Measurements from ENCODE around the gene LATS2.

The LATS2 gene

DNA sequence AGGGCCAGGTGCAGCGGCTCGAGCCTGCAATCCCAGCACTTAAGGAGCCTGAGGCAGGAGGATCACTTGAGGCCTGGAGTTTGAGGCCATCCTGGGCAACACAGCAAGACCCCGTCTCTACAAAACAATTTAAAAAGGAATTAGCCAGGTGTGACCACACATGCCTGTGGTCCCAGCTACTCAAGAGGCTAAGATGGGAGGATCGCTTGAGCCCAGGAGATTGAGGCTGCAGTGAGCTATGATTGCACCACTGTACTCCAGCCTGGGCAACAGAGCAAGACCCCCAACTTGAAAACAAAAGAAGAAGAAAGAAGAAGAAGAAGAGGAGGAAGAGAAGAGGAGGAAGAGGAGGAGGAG is 47.7 kb downstream of the LATS2 start:
- no peak for DNase-seq

DNA sequence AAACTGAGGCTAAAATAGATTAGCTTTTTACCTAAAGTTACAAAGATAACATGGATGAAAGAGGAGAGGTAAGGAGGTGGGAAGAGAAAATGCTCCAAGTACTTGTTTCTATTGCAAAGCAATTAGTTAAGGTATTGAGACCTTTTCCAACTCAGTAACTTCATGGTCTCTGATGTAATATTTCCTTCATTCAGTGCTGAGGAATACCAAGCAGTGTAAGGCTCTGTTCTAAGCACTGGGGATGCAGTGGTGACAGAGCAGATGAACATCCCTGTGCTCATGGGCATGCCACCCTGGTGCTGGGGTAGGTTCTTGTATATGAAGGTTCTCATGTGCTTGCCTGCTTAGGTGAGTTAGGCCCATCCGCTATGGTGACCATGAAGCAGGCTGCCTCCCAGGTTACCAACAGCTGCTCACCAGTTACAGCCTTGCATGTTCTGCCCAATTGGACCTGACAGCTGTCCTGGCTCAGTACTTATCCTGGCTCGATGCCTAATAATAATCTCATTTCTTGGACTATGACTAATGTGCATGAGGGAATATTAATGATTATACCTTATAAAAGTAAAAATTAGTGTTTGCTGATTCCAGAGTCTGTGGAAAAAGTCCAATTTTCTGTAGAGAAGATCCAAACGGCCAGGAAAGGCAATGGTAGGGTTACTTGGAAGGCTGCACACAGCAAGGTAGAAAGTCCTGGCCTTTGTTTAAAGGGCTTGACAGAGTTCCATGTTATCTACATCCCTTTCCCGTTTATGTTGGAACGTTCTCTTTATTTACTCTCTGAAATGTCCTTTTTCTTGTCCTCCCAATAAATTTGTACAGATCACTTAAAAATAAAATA is 48.3 kb downstream of the LATS2 start:
- no peak for DNase-seq

DNA sequence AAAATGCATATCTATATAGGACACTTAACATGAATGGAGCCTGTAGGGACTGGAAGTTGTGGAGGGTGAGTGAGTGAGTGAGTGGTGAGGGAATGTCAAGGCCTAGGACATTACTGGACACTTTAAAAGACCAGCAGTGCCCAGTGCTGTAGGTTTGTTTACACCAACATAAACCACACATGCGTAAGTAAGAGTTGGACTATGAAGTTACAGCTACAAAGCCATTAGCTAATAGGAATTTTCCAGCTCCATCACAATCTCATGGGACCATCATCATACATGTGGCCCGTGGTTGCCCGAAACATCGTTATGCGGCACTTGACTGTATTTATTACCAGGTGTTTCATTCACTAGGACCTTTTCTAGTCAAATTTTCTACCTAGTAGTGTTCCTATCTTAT is 49.2 kb downstream of the LATS2 start:
- DNase-seq = no peak

DNA sequence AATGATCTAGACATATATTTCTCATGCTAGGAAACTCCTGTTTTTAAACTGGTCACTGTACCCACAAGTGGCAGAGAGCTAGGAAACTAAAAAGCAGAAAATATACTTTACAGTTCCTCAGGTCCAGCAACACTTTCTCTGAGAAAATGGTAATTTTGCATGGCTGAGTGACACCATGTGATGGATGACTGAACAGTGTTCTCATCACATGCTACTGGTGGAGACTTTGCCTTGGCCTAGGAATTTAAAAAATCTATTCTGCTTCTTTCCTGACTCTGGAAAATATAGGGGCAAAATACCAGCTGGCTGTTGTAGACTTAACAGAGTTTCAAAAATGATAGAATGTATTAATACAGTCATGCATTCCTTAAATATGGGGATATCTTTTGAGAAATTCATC is 50.0 kb downstream of the LATS2 start:
- DNase-seq = no peak

DNA sequence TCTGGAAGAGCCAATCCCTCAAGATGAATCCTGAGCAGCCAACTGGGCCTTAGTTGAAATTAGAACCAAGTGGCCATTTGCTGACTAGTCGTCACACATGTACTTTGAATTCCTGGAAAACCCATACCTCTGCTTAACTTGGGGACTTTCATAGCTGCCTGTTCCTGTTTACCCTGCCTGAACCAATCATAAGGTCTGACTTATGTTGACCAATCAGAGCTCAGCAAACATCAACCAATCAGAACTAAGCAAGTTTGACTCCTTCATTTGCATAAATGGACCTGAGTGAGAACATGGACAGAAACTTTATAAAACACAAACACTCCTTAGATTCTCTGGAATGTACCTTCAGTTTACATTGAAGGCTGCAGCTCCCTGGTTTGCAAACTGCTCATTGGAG is 50.8 kb downstream of the LATS2 start:
- DNase-seq = no peak

DNA sequence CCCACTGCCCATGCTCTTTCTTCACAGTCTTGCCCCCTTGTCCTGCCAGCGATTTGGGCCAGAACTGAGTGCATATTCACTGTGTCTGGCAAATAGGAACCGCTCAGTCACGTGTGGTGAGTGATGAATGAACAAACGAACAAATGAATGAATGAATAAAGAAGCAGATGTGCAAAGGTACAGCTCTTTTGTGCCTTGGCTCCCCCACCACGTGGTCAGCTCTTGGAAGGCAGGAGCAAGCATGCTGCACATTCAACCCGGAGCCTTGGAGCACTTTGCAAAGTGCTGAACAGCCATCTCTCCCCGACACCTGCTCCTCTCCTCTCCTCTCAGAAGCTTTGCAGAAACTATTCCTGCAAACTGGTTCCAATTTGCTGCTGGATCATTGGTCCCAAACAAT is 52.4 kb downstream of the LATS2 start:
- no peak for DNase-seq

DNA sequence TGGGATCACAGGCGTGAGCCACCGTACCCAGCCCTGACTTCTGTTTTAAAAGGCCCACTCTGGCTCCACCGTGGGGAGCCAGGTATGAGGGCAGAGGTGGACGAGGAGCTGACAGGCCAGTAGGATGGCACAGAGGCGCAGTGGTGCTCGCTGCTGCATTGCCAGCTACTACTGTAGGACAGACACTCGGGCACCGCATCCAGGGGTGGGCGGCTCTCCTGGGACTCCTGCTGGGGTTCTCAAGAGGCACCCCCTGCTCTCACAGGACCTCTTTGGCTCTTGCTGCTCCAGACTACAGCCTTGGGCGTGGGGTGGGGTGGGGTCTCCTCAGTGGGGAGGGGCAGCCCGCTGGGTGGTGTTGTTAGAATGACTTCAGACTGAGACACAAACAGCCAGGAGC is 53.4 kb downstream of the LATS2 start:
- no peak for DNase-seq

DNA sequence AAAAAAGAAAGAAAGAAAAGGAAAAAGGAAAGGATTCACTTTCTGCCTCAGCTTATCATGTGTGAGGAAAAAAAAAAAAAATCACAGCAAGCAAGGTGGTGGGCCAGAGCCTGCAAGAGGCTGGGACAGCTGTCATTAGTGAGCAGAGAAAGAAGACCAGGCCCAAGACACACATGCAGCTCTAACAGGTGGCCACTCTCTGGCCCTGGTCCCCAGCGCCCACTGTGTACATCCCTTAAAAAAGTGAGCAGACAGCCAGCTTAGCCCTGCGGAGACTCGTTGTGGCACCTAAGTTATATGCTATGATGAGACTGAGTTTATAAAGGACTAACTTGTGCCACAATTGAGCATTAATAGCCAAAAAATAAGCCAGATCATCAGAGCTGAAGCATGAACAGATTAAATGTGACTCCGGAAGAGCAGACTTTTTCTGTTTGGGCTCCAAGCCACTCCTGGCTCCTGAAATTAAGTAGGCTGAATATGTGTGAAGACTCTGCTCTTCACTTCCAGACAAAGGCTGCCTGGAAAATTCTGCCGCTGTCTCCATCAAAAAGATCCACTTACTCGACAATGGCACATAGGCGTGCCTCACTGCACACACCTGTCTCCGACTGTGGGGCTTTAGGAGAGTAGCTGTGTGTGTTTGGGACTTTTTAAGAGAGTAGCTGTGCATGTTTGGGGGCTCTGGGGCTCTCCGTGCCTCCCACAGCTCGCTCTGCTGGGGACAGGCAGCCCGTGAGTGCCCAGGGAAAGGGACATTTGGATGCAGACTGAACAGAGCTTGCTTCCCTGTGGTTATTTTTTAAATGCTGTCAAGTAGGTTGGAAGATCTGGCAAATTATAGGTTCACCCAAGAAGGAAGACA is 55.0 kb downstream of the LATS2 start:
- no peak for DNase-seq

DNA sequence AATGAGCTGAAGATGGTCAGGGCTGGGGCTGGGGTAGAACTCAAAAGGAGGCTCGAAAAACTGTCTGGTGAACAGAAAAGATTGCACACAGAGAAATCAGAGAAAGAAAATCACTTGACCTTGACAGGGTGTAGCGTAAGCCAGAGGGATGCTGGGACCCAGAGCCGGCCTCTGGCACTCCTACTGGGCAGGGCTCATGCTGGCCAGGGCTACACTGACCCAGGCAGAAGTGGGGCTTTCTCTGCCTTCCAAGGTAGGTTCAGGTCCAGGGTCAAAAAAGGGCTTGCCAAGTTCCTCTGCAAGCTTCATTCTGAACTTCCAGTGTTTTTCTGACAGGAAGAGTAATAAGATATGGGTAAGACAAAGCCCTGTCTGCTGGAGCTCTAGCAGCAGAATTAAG is 56.2 kb downstream of the LATS2 start:
- no peak for DNase-seq

DNA sequence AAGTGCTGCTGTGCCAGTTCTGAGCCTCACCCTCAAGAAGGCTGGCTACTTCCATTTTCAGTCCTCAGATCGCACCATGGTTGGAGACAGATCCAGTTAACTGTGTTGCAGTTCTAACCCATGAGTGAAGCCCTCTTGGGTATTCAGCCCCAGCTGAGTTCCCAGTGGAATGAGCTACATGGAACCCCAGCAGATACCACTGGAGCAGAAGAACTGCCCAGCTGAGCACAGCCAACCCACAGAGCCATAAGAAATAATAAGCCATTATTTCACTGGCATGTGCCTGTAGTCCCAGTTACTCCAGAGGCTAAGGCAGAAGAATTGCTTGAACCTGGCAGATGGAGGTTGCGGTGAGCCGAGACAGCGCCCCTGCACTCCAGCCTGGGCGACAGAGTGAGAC is 59.9 kb downstream of the LATS2 start:
- DNase-seq = no peak

DNA sequence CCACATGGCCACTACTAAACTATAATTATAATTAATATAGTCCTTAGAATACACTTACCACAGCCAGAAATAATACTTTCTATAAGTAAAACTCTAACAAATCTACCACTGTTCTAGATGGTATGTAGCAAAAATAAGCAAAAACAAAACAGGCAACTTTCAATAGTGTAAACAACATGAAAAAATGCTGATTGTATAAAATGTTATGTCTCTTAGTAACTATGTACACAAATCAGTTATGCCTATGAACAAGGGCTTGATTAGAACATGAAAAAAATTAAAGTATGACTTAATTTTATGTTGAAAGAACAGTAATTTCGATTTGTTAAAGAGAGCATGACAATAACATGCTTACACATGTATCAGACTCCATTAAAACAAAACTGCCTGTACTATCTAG is 60.7 kb downstream of the LATS2 start:
- no peak for DNase-seq

DNA sequence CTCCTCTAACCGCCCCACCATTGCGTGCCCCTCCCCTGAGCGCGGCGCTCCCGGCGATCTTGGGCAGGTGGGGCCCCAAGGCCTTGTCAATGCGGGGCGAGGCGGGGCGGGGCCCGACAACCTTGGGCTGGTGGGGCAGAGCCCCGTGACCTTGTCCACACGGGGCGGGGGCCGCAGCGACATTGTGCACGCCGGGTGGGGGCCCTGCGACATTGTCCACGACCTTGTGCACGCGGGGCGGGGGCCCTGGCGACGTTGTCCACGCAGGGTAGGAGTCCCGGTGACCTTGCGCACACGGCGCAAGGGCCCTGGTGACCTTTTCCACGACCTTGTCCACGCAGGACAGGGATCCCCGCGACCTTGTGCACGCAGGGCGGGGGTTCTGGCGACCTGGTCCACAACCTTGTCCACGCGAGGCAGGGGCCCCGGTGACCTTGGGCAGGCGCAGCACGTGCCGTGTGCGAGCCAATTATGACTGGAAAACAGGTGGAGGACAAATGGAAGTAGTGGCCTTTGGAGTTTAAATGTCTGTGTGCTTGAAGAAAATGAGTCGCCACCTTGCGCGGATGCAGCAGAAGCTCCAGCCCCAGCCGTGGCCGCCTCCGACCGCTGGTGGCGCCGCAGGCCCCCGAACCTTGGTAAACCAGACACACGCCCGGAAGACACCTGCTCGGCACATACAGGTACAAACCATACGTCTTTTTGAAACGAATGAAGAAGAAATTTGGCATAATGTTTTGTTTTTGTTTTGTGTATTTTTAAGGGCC is 62.6 kb downstream of the LATS2 start:
- no peak for DNase-seq

DNA sequence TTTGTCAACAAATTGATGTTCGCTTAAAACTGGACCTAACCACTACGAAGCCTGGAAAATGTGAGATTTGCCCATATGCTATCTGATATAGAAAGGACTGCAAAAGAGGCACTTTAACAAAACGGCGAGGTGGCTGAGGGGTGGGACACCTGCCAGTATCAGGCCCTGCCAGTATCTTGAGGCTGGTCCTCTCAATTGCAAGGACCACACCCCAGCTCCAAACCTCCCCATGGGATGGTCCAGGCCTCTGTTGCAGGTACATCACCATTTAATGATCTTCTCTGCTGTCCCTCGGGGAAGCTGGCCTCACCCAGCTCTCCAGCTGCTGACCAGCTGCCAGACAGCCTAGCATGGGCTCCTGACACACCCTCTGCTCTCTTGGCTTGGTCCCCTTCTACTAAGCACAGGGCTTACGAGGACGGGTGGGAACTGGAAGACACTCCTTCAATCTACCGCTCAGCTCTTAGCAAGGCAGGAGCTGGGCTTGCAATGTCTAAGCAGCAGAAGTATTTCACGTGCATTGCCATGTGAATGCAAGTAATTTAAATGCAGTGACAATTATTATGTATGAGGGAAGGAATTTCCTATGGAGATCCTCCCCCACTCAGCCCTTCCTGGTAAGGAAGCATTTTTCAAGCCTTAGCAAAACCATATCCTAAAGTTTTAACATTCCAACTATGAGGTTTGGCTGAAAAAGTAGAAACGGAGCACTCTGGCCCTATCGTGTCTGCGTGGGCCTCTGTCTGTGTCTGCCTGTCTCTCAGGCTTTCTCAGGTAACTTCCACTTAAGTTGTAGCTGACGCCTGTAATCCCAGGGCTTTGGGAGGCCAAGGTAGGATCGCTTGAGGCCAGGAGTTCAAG is 63.9 kb downstream of the LATS2 start:
- DNase-seq = no peak

DNA sequence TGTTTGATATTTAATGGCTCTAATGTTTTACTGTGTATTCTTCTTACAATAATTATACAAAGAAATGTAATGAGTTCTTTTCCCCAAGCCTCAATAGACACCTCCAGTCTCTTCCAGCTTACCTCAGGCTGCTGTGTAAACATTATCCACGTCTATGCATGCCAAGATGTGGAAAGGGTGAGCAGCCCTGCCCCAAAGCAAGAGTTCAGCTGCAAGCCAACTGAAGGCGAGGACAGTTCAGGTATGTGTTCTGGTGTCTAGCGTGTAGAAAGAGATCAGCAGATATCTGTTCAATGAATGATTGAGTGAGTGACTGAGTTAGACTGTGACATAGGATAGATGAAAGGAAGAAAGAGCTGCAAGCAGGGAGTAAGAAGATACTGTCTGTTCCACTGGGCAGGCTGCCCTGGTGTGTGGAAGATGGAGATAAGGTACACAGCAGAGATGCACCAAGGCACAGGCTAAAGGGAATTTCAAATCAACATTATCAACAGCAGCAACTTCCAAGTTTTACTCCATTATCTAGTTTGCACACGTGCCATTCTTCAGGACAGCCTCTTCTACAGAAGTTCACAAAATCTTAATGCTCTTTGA is 66.0 kb downstream of the LATS2 start:
- DNase-seq = no peak

DNA sequence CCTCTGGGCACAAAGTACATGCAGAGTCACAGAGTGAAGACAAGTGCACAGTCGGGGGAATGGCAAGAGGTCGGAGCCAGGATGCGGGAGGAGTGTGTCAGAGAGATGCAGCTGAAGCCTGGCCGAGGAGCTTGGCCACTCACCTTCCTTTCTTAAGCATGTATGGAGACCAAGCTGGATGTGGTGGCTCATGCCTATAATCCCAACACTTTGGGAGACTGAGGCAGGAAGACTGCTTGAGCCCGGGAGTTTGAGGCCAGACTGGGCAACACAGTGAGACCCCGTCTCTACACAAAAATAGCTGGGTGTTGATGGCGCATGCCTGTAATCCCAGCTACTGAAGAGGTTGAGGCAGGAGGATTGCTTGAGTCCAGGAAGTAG is 67.0 kb downstream of the LATS2 start:
- DNase-seq = no peak

DNA sequence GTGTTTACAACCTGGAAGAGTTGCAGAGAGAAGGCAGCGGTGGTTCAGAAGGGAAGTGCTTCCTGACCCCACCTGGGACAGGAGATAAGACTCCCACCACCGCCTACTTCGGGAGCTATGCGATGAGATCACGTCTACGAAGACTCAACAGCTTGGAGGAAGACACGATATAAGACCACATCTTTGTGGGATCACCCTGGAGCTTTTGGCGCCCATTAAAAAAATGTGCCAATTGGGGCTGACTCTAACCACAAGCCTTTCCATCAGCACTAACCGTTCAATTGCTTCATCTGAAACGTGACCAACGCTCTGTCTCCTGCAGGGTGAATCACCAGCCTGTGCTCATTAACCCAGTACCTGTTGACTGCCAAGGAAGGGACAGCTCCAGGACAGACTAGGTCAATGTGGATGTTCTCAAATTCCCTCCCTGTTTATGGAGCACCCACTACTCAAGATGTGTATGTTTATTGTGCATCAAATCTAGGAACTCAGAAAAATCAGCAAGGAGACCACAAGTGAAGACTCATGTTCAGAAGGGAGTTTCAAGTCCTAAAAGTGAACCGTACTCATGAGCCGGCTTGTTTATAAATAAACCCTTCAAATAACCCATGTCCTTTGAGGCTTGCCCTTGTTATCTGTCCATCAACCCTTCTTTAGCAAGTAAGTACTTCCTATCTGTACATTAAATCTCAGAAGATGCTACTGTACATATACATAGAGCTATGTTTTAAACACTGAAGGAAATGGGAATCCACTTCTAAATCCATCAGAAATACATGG is 67.5 kb downstream of the LATS2 start:
- DNase-seq = no peak

DNA sequence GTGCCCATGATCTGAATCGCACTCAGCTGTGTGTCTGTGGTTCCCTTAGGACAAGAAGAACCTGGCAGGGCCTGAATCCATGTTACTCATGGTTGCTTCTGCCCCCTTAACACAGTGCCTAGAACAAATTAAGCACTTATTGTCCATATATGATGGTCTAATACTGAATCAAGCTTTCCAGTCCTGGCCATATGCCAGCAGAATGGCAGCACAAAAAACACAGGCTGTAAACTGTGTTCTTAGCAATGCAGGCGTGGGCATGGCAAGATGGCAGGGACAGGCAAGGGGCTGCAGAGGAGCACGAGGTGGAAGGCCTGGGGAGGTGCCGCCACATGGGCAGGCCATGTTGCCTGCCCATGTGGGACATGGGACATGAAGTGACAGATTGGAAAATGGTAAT is 68.2 kb downstream of the LATS2 start:
- DNase-seq = no peak

DNA sequence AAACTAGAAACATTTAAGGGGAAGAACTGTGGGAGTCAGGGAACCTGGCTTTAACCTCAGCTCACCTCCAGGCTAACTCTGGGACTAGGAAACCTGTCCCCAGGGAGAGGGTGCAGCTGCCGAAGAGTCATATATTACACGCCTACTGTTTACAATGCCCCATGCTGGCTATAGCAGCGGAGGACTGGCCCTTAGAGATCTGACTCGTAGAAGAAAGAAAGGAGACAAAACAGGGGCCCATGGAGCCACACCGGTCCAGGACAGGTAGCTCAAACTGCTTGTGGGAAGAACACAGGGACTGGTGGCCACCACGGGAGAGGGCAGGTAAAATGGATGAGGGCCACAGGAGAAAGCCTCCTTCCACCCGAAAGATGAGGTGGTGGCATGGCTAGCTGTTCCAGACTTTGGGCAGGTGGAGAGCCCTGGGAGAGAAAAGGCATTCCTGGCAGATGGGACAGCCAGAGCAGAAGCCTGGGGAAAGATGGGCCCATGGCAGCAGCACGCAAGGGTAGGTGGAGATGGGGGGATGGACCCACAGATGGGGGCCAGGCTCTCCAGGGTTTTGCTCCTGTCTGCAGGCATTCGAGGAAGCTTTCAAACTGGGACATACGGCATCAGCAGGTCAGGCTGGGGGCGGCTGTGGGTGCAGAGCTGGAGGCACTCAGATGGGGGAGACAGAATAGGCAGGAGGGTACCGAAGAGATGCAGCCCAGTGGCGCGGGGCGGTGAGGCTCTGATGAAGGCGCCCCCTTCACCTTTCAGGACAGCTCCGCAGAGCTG is 69.5 kb downstream of the LATS2 start:
- no peak for DNase-seq

DNA sequence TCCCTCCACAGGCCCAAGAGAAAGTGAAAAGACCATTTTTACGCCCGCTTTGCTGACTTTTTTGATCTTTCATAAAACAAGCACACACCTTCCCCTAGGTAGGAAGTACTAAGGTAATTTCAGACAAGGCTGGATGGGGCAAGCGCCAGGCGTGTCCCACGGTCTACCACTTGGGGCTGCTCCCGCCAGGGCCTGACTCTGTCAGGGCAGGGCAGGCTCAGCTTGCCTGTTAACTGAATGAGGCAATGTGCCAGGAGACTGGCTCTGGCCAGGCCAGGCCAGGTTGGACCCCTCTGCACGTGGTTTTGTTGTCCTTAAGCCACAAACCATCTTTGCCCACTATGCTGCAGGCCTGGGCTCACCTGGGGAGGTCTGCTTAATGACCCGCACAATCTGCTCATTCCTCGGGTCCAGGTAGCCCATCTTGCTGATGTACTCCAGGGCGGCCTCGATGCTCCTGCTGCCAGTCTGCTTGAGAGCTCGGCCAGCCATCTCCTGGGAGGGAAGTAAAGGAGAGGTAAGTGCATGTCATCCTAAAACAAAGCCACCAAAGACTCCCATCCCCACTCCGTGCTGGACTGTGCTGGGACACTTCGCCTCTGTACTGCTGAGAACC is 70.4 kb downstream of the LATS2 start:
- DNase-seq = no peak

DNA sequence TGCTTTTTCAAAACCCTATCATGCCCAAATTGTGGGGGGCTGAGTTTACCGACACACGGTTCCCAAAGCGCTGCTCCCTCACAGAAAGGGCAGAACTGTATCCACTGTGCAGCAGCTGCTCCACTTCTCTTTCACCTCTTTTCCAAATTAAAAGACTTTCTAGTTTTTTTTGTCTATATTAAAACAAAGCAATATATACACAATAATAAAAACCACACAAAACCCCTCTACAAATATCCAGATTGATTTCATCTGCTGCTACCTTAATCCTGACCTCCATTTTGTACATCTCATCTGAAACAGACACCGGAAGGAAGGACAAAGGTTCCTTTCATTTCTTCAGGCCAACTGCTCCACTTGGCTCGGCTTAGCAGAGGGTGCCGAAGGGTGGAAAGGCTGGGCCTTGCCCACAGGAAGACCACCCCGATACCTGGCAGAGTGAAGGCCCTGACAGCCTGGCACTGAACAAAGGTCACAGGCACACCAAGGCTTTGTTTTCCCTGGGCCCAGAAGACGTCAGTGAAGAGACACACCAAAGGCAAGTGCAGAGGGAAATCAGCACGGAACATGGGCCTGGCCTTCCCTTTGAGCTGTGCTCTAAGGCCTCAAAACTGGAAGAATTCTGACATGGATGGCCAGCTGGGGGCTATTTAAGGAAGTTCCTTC is 71.6 kb downstream of the LATS2 start:
- DNase-seq = no peak

Data from activated CD4-positive, alpha-beta T cell treated with anti-CD3 and anti-CD28 coated beads for 4 hours (primary cell).